ENCODE measurements around the gene SLC9A1.

GRCh38 chr1:27152829-27153548 lies 1.9 kb downstream of the SLC9A1 start:
- TF ChIP-seq, protein P1, sequence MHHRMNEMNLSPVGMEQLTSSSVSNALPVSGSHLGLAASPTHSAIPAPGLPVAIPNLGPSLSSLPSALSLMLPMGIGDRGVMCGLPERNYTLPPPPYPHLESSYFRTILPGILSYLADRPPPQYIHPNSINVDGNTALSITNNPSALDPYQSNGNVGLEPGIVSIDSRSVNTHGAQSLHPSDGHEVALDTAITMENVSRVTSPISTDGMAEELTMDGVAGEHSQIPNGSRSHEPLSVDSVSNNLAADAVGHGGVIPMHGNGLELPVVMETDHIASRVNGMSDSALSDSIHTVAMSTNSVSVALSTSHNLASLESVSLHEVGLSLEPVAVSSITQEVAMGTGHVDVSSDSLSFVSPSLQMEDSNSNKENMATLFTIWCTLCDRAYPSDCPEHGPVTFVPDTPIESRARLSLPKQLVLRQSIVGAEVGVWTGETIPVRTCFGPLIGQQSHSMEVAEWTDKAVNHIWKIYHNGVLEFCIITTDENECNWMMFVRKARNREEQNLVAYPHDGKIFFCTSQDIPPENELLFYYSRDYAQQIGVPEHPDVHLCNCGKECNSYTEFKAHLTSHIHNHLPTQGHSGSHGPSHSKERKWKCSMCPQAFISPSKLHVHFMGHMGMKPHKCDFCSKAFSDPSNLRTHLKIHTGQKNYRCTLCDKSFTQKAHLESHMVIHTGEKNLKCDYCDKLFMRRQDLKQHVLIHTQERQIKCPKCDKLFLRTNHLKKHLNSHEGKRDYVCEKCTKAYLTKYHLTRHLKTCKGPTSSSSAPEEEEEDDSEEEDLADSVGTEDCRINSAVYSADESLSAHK (tag by site-specific recombination; IDR thresholded peaks at IDR 0.05): no peak
- TF ChIP-seq, protein P2, sequence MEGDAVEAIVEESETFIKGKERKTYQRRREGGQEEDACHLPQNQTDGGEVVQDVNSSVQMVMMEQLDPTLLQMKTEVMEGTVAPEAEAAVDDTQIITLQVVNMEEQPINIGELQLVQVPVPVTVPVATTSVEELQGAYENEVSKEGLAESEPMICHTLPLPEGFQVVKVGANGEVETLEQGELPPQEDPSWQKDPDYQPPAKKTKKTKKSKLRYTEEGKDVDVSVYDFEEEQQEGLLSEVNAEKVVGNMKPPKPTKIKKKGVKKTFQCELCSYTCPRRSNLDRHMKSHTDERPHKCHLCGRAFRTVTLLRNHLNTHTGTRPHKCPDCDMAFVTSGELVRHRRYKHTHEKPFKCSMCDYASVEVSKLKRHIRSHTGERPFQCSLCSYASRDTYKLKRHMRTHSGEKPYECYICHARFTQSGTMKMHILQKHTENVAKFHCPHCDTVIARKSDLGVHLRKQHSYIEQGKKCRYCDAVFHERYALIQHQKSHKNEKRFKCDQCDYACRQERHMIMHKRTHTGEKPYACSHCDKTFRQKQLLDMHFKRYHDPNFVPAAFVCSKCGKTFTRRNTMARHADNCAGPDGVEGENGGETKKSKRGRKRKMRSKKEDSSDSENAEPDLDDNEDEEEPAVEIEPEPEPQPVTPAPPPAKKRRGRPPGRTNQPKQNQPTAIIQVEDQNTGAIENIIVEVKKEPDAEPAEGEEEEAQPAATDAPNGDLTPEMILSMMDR (tag by site-specific recombination; IDR thresholded peaks at IDR 0.05): no peak
- TF ChIP-seq ZNF350 (tag by site-specific recombination; IDR thresholded peaks at IDR 0.05): no peak

Data from HEK293 (cell line).